MM.1S (cell line): ENCODE data around the gene MYL12A.

Source experiments
- DNase-seq: peaks from one replicate; pipeline ENCODE4 v3.0.0-alpha.2; 2015
- H2AFZ ChIP-seq: fragments of 300-600 bp; sonication (generic); 2 replicates; pipeline ENCODE4 v1.6.0; 2016; ENCODE audit warnings: antibody characterized with exemption, low read length
- H3F3A ChIP-seq: fragments of 300-600 bp; sonication (generic); 2 replicates; pipeline ENCODE4 v1.6.1; 2016; ENCODE audit warnings: mild to moderate bottlenecking, antibody characterized with exemption, low read length, moderate library complexity, mixed read lengths; ENCODE audit not compliant: insufficient read depth
- H3K27ac ChIP-seq: fragments of 300-600 bp; sonication (generic); 2 replicates; pipeline ENCODE4 v1.5.1; 2016; ENCODE audit warnings: mild to moderate bottlenecking, low read length
- H3K27me3 ChIP-seq: fragments of 300-600 bp; sonication (generic); replicated peaks from 2 replicates; pipeline ENCODE4 v1.6.0; 2016; ENCODE audit warnings: low read length; ENCODE audit not compliant: insufficient read depth
- H3K36me3 ChIP-seq: fragments of 300-600 bp; sonication (generic); replicated peaks from 2 replicates; pipeline ENCODE4 v1.6.1; 2016; ENCODE audit warnings: mild to moderate bottlenecking, low read length, mixed read lengths; ENCODE audit not compliant: insufficient read depth
- H3K4me1 ChIP-seq: fragments of 300-600 bp; sonication (generic); 2 replicates; pipeline ENCODE4 v1.6.1; 2016; ENCODE audit warnings: low read length, mixed read lengths
- H3K4me2 ChIP-seq: fragments of 300-600 bp; sonication (generic); 2 replicates; pipeline ENCODE4 v1.6.0; 2016; ENCODE audit warnings: low read depth, low read length
- H3K4me3 ChIP-seq: fragments of 300-600 bp; sonication (generic); 2 replicates; pipeline ENCODE4 v1.5.1; 2016; ENCODE audit warnings: low read length, mixed read lengths
- H3K79me2 ChIP-seq: fragments of 300-600 bp; sonication (generic); 2 replicates; pipeline ENCODE4 v1.6.1; 2016; ENCODE audit warnings: mixed run types, low read length, mixed read lengths
- H3K9ac ChIP-seq: fragments of 300-600 bp; sonication (generic); 2 replicates; pipeline ENCODE4 v1.6.1; 2016; ENCODE audit warnings: low read length, mixed read lengths
- H3K9me2 ChIP-seq: fragments of 300-600 bp; sonication (generic); replicated peaks from 2 replicates; pipeline ENCODE4 v1.6.1; 2016; ENCODE audit warnings: mild to moderate bottlenecking, low read length, mixed read lengths; ENCODE audit not compliant: insufficient read depth
- H3K9me3 ChIP-seq: fragments of 300-600 bp; sonication (generic); replicated peaks from 2 replicates; pipeline ENCODE4 v1.6.1; 2016; ENCODE audit warnings: mild to moderate bottlenecking, low read length, mixed read lengths; ENCODE audit not compliant: insufficient read depth
- H4K20me1 ChIP-seq: fragments of 300-600 bp; sonication (generic); 2 replicates; pipeline ENCODE4 v1.6.1; 2016; ENCODE audit warnings: mild to moderate bottlenecking, low read length, moderate library complexity, mixed read lengths; ENCODE audit not compliant: insufficient read depth
- CTCF ChIP-seq: fragments of 300-600 bp; sonication (generic); IDR thresholded peaks from 2 replicates; pipeline ENCODE4 v1.5.1; 2016; ENCODE audit warnings: antibody characterized with exemption, low read length, mixed read lengths
- EZH2 ChIP-seq: fragments of 300-600 bp; sonication (generic); optimal IDR thresholded peaks from 2 replicates; pipeline ENCODE3; 2017; ENCODE audit warnings: low read depth, mild to moderate bottlenecking, antibody characterized with exemption, low read length, mixed read lengths
- EZH2phosphoT487 ChIP-seq: fragments of 300-600 bp; sonication (generic); IDR thresholded peaks from 2 replicates; pipeline ENCODE4 v1.6.1; 2018; ENCODE audit warnings: antibody characterized with exemption, low read length

MYL12A gene

GRCh38 chr18:3283908-3284307 lies 36.3 kb downstream of the MYL12A start:
- Histone ChIP-seq H4K20me1 (no peaks in the 10 kb centered on the region), H3K79me2 (no peaks in the 10 kb centered on the region), H3K4me2 (no peak overlapping the region), H2AFZ (no peak overlapping the region), H3F3A (peaks cover under 1% of the 10 kb centered on the region; the same call in 1 of the 2 replicates), H3K36me3 (no peaks in the 10 kb centered on the region), H3K4me3 (no peak overlapping the region), H3K27me3 (peaks cover 11% of the 10 kb centered on the region; the same call in 1 of the 2 replicates), H3K4me1 (peaks cover 6% of the 10 kb centered on the region; the same call in 1 of the 2 replicates), H3K9me2 (no peaks in the 10 kb centered on the region), H3K9me3 (no peaks in the 10 kb centered on the region), H3K9ac (no peak overlapping the region), H3K27ac (no peak overlapping the region)
- DNase-seq: no peak
- TF ChIP-seq CTCF (no peak), EZH2phosphoT487 (no peak), EZH2 (no peak)

GRCh38 chr18:3284501-3284900 lies 36.9 kb downstream of the MYL12A start:
- Histone ChIP-seq H3K9ac (no peak overlapping the region), H4K20me1 (no peaks in the 10 kb centered on the region), H3K36me3 (no peaks in the 10 kb centered on the region), H3K27me3 (peaks cover 11% of the 10 kb centered on the region; the same call in 1 of the 2 replicates), H3K9me3 (no peaks in the 10 kb centered on the region), H3K9me2 (no peaks in the 10 kb centered on the region), H2AFZ (no peak overlapping the region), H3K27ac (no peak overlapping the region), H3K4me2 (no peak overlapping the region), H3K4me1 (0 out of 2 replicates have a peak, but pooled peaks cover 2% of the 10 kb centered on the region), H3K4me3 (no peak overlapping the region), H3F3A (no peaks in the 10 kb centered on the region), H3K79me2 (no peaks in the 10 kb centered on the region)
- no peak for DNase-seq
- TF ChIP-seq EZH2 (no peak), CTCF (no peak), EZH2phosphoT487 (no peak)

- no peak overlapping the region for H3K4me3 ChIP-seq
- H3K79me2 ChIP-seq: no peaks in the 10 kb centered on the region
- no peak overlapping the region for H3K4me2 ChIP-seq
These were observed 38.6 kb downstream of the MYL12A start for GRCh38 chr18:3286159-3286558.

More at GRCh38 chr18:3286159-3286558, 38.6 kb downstream of the MYL12A start:
- peaks cover 11% of the 10 kb centered on the region; the same call in 1 of the 2 replicates for H3K27me3 ChIP-seq
- H4K20me1 ChIP-seq: no peaks in the 10 kb centered on the region
- DNase-seq: no peak
- no peak overlapping the region for H3K9ac ChIP-seq
- H2AFZ ChIP-seq: no peak overlapping the region
- no peak overlapping the region for H3K27ac ChIP-seq
- no peaks in the 10 kb centered on the region for H3K36me3 ChIP-seq
- no peaks in the 10 kb centered on the region for H3K9me2 ChIP-seq
- no peaks in the 10 kb centered on the region for H3K4me1 ChIP-seq
- no peaks in the 10 kb centered on the region for H3F3A ChIP-seq
- H3K9me3 ChIP-seq: no peaks in the 10 kb centered on the region
- no peak for TF ChIP-seq EZH2phosphoT487
- no peak for TF ChIP-seq CTCF
- no peak for TF ChIP-seq EZH2
